H9 (cell line): Measurements from ENCODE around the gene OR2S2. TPM values are rescaled to one million over a fixed set of nuclear protein-coding genes. Genes with fewer than 3 reads are reported as not detected.

Experiments
- DNase-seq: peaks from one replicate; pipeline ENCODE4 v3.0.0-alpha.2; 2017
- H2AFZ ChIP-seq: one replicate; pipeline ENCODE4 v1.6.1; 2013; ENCODE audit warnings: mild to moderate bottlenecking, low read length, control low read depth, moderate library complexity
- H2AK5ac ChIP-seq: 2 replicates; pipeline ENCODE4 v1.6.1; 2013; ENCODE audit warnings: low read length, control low read depth, mixed read lengths; ENCODE audit not compliant: insufficient read length
- H2BK120ac ChIP-seq: one replicate; pipeline ENCODE4 v1.6.1; 2013; ENCODE audit warnings: low read depth, mild to moderate bottlenecking, low read length, control low read depth, inconsistent platforms; ENCODE audit not compliant: poor library complexity, severe bottlenecking
- H2BK12ac ChIP-seq: 2 replicates; pipeline ENCODE4 v1.6.1; 2013; ENCODE audit warnings: low read length, control low read depth, mixed read lengths, low read depth; ENCODE audit not compliant: insufficient read length
- H2BK15ac ChIP-seq: 2 replicates; pipeline ENCODE4 v1.6.1; 2013; ENCODE audit warnings: low read depth, low read length, control low read depth
- H2BK20ac ChIP-seq: one replicate; pipeline ENCODE4 v1.6.1; 2013; ENCODE audit warnings: low read depth, mild to moderate bottlenecking, low read length, control low read depth, inconsistent platforms; ENCODE audit not compliant: poor library complexity, severe bottlenecking
- H2BK5ac ChIP-seq: 2 replicates; pipeline ENCODE4 v1.6.1; 2013; ENCODE audit warnings: low read length, control low read depth, mixed read lengths; ENCODE audit not compliant: insufficient read length
- H3K14ac ChIP-seq: 2 replicates; pipeline ENCODE4 v1.6.1; 2013; ENCODE audit warnings: low read length, control low read depth; ENCODE audit not compliant: insufficient read depth
- H3K18ac ChIP-seq: 2 replicates; pipeline ENCODE4 v1.6.1; 2013; ENCODE audit warnings: low read depth, mild to moderate bottlenecking, mixed read lengths, low read length, control low read depth; ENCODE audit not compliant: insufficient read length
- H3K23ac ChIP-seq: 2 replicates; pipeline ENCODE4 v1.6.1; 2013; ENCODE audit warnings: low read length, control low read depth, mixed read lengths, low read depth; ENCODE audit not compliant: insufficient read length
- H3K23me2 ChIP-seq: 2 replicates; pipeline ENCODE4 v1.6.1; 2013; ENCODE audit warnings: low read depth, mild to moderate bottlenecking, mixed read lengths, low read length, control low read depth; ENCODE audit not compliant: insufficient read length, poor library complexity, severe bottlenecking
- H3K27ac ChIP-seq: 2 replicates; pipeline ENCODE4 v1.5.1; 2013; ENCODE audit warnings: low read length, control low read depth, mixed read lengths, low read depth; ENCODE audit not compliant: insufficient read length
- H3K27me3 ChIP-seq: 2 replicates; pipeline ENCODE4 v1.6.1; 2013; ENCODE audit warnings: low read length, control low read depth, inconsistent platforms; ENCODE audit not compliant: insufficient read depth
- H3K4ac ChIP-seq: 2 replicates; pipeline ENCODE4 v1.6.1; 2013; ENCODE audit warnings: low read depth, mild to moderate bottlenecking, control low read depth, inconsistent platforms, low read length, moderate library complexity
- H3K4me1 ChIP-seq: 2 replicates; pipeline ENCODE4 v1.6.1; 2013; ENCODE audit warnings: low read length, control low read depth, inconsistent platforms; ENCODE audit not compliant: insufficient read depth
- H3K4me2 ChIP-seq: 2 replicates; pipeline ENCODE4 v1.6.1; 2013; ENCODE audit warnings: low read length, control low read depth, mixed read lengths; ENCODE audit not compliant: insufficient read length, insufficient read depth
- H3K56ac ChIP-seq: 2 replicates; pipeline ENCODE4 v1.6.1; 2013; ENCODE audit warnings: low read depth, mild to moderate bottlenecking, mixed read lengths, low read length, control low read depth; ENCODE audit not compliant: insufficient read length
- H3K79me1 ChIP-seq: 2 replicates; pipeline ENCODE4 v1.6.1; 2013; ENCODE audit warnings: low read depth, mild to moderate bottlenecking, moderate library complexity, low read length, control low read depth, inconsistent platforms; ENCODE audit not compliant: insufficient read depth, poor library complexity, severe bottlenecking
- H3K79me2 ChIP-seq: 2 replicates; pipeline ENCODE4 v1.6.1; 2013; ENCODE audit warnings: low read length, control low read depth, inconsistent platforms; ENCODE audit not compliant: insufficient read depth
- H3K9ac ChIP-seq: 2 replicates; pipeline ENCODE4 v1.6.1; 2013; ENCODE audit warnings: low read length, control low read depth, mixed read lengths; ENCODE audit not compliant: insufficient read length; ENCODE audit errors: extremely low read depth
- H3K9me3 ChIP-seq: one replicate; pipeline ENCODE4 v1.6.1; 2013; ENCODE audit warnings: low read depth, low read length, inconsistent platforms; ENCODE audit not compliant: control insufficient read depth
- H3T11ph ChIP-seq: one replicate; pipeline ENCODE4 v1.6.1; 2013; ENCODE audit warnings: mild to moderate bottlenecking, low read length, control low read depth, inconsistent platforms
- H4K20me1 ChIP-seq: one replicate; pipeline ENCODE4 v1.6.1; 2013; ENCODE audit not compliant: control insufficient read depth, insufficient read length, insufficient read depth
- H4K5ac ChIP-seq: 2 replicates; pipeline ENCODE4 v1.6.1; 2013; ENCODE audit warnings: low read depth, mild to moderate bottlenecking, mixed read lengths, low read length, control low read depth; ENCODE audit not compliant: insufficient read length
- H4K8ac ChIP-seq: replicated peaks from 2 replicates; pipeline ENCODE4 v1.6.1; 2013; ENCODE audit warnings: low read length, control low read depth, mixed read lengths, low read depth; ENCODE audit not compliant: insufficient read length
- H4K91ac ChIP-seq: 2 replicates; pipeline ENCODE4 v1.6.1; 2013; ENCODE audit warnings: low read depth, mild to moderate bottlenecking, moderate library complexity, mixed read lengths, low read length, control low read depth; ENCODE audit not compliant: insufficient read length
- H3K27ac Mint-ChIP-seq, 3 experiments: 2 replicates in 2 of 3; 3 replicates in 1 of 3; pipeline ENCODE4 v1.8.0; 2020 to 2021; ENCODE audit warnings: mixed read lengths in 3 of 3, mild to moderate bottlenecking in 1 of 3, moderate library complexity in 1 of 3
- H3K27me3 Mint-ChIP-seq: 2 replicates; pipeline ENCODE4 v1.8.0; 2021; ENCODE audit warnings: low read depth, mild to moderate bottlenecking, moderate library complexity, mixed read lengths
- H3K36me3 Mint-ChIP-seq, 3 experiments: 2 replicates in 2 of 3; 3 replicates in 1 of 3; pipeline ENCODE4 v1.8.0; 2020 to 2021; ENCODE audit warnings: low read depth in 3 of 3, mixed read lengths in 3 of 3; ENCODE audit not compliant: insufficient read depth in 1 of 3
- H3K4me1 Mint-ChIP-seq, 2 experiments: 2 replicates each; pipeline ENCODE4 v1.8.0; 2020; ENCODE audit warnings: mixed read lengths in 2 of 2
- H3K4me3 Mint-ChIP-seq, 2 experiments: 2 replicates in 1 of 2; 3 replicates in 1 of 2; pipeline ENCODE4 v1.8.0; 2020 to 2021; ENCODE audit warnings: mild to moderate bottlenecking in 2 of 2, mixed read lengths in 2 of 2, moderate library complexity in 1 of 2
- H3K9me3 Mint-ChIP-seq, 2 experiments: 2 replicates in 1 of 2; 3 replicates in 1 of 2; pipeline ENCODE4 v1.8.0; 2020; ENCODE audit warnings: mild to moderate bottlenecking in 2 of 2, mixed read lengths in 2 of 2, moderate library complexity in 1 of 2
- CTCF ChIP-seq: fragments of 200-600 bp; sonication (generic); conservative IDR thresholded peaks from 3 replicates; pipeline ENCODE4 v1.8.0; 2021; ENCODE audit warnings: antibody characterized with exemption, mild to moderate bottlenecking
- WGBS: extraction: QIAGEN DNeasy Blood & Tissue Kit; methylation state at CpG from one replicate; pipeline ENCODE4 v1.1.7; 2013; ENCODE audit warnings: missing lambda C conversion rate, low lambda C conversion rate, mixed read lengths; ENCODE audit not compliant: insufficient read length; ENCODE audit errors: extremely low coverage; 5-methylcytosine and 5-hydroxymethylcytosine counted together
- total RNA-seq: library from RNA; stranded (reverse); gene quantifications from 2 replicates; pipeline ENCODE4 v1.2.1, GENCODE V29; 2021

OR2S2 gene
- total RNA-seq, 1 experiment from 2014 or later: not detected

- no peak overlapping the region for H3K9ac ChIP-seq
- no peak overlapping the region for H3K14ac ChIP-seq
- H3K4me1 ChIP-seq: no peaks in the 10 kb centered on the region
- H2BK15ac ChIP-seq: no peak overlapping the region
- Mint-ChIP-seq H3K27me3 (peaks cover 33% of the 10 kb centered on the region), H3K4me3 (no peak overlapping the region), H3K9me3 (peaks cover 17 to 19% of the 10 kb centered on the region in 2 experiments), H3K27ac (no peak overlapping the region), H3K4me1 (no peaks in the 10 kb centered on the region), H3K36me3 (peaks cover 0 to 9% (median 2%) of the 10 kb centered on the region in 3 experiments; a peak in 3 of 7 replicates)
- H2AFZ ChIP-seq: no peak overlapping the region
- H2BK5ac ChIP-seq: no peak overlapping the region
- H4K5ac ChIP-seq: no peak overlapping the region
- H3K4ac ChIP-seq: no peak overlapping the region
- no peaks in the 10 kb centered on the region for H3K9me3 ChIP-seq
- H4K8ac ChIP-seq: no peak overlapping the region
- H4K91ac ChIP-seq: no peak overlapping the region
- no peaks in the 10 kb centered on the region for H3K27me3 ChIP-seq
- H3K27ac ChIP-seq: no peak overlapping the region
- no peaks in the 10 kb centered on the region for H3K79me1 ChIP-seq
- H2BK12ac ChIP-seq: no peak overlapping the region
- no peak overlapping the region for H3K4me2 ChIP-seq
- no peaks in the 10 kb centered on the region for H3K79me2 ChIP-seq
- no peaks in the 10 kb centered on the region for H4K20me1 ChIP-seq
- no peak overlapping the region for H3T11ph ChIP-seq
- H3K56ac ChIP-seq: no peak overlapping the region
- no peak overlapping the region for H2AK5ac ChIP-seq
- no peak for TF ChIP-seq CTCF
- DNase-seq: no peak
- H3K23me2 ChIP-seq: no peaks in the 10 kb centered on the region
- H2BK20ac ChIP-seq: no peak overlapping the region
- no peak overlapping the region for H2BK120ac ChIP-seq
- WGBS: no CpG with 5 or more reads among the region's 6 CpGs
- no peak overlapping the region for H3K23ac ChIP-seq
- H3K18ac ChIP-seq: no peak overlapping the region
Observed at GRCh38 chr9:35978792-35979191, 20.8 kb upstream of the OR2S2 start.
